ENCODE data around the gene ACTMAP.

Gene ACTMAP

DNA sequence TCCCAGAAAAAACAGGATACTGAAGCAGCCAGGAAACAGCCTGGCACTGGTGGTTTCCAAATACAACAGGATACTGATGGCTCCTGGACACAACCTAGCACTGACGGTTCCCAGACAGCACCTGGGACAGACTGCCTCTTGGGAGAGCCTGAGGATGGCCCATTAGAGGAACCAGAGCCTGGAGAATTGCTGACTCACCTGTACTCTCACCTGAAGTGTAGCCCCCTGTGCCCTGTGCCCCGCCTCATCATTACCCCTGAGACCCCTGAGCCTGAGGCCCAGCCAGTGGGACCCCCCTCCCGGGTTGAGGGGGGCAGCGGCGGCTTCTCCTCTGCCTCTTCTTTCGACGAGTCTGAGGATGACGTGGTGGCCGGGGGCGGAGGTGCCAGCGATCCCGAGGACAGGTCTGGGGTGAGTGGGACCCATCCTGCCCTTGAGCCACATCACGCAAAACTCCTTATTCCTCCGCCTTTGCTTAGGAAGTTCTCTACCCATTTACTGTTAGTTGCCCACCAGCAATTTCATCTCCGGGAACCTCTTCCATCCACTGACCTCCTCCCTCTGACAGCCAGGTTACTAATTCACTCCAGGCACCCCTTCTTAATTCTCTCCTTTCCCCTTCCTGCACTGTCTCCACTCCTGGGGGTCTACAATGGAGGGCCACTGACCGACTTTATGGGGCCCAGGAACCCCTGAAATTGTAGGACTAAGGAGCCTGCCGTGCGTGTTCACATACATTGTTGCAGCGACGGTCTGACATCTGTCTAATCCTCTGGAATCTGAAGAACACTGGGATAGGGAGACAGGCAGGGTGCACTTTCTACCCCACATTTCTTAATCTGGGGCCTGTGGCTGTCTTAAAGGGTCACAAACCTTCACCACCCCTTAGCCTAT is 32.1 kb downstream of the ACTMAP start:
- no peak for DNase-seq

DNA sequence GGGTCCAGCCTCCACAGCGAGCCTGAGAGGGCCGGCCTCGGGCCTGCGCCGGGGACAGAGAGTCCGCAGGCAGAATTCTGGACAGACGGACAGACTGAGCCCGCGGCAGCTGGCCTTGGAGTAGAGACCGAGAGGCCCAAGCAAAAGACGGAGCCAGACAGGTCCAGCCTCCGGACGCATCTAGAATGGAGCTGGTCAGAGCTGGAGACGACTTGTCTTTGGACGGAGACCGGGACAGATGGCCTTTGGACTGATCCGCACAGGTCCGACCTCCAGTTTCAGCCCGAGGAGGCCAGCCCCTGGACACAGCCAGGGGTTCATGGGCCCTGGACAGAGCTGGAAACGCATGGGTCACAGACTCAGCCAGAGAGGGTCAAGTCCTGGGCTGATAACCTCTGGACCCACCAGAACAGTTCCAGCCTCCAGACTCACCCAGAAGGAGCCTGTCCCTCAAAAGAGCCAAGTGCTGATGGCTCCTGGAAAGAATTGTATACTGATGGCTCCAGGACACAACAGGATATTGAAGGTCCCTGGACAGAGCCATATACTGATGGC is 32.9 kb downstream of the ACTMAP start:
- DNase-seq = no peak

DNA sequence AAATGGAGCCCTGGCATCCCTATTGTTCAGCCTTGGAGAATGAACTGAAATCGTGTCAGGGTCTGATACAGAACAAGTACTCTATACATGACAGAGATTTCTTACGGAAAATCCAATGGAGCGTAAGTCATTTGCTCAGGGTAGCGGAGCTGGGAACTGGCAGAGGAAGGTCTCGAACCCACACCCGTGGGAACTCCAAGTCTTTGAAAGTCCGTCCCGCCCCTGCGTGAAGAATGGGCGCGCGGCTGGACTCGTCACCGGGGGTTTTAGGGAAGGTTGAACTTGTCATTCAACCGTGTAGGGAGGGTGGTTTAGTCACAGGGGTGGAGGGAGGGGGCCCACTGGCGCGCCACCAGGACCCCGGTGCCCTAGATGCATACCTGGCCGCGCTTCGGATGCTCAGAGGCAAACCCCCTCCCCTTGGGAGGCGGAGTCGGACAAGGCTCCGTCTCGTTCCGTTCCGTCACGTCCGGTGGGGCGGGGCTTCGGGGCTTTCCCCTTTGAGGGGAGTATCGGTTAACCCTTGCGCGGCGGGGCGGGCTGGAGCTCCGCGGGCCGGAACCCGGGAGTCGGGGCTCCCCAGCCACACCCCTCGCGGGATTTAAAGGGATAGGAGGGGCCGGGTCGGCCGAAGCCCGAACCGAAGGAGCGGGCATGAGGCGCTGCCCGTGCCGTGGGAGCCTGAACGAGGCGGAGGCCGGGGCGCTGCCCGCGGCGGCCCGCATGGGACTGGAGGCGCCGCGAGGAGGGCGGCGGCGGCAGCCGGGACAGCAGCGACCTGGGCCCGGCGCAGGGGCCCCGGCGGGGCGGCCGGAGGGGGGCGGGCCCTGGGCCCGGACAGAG is 33.6 kb downstream of the ACTMAP start, which contains the start of the genes COQ8B and ITPKC:
COQ8B (minus strand) TSS at position 405 of the 843 bp plus-strand sequence. CDS start 2,254 bp downstream, outside the sequence.
ITPKC (plus strand) TSS at position 631 of the 843 bp plus-strand sequence; CDS start at position 655, 24 bp downstream.
- peak; percentile 86 for DNase-seq

DNA sequence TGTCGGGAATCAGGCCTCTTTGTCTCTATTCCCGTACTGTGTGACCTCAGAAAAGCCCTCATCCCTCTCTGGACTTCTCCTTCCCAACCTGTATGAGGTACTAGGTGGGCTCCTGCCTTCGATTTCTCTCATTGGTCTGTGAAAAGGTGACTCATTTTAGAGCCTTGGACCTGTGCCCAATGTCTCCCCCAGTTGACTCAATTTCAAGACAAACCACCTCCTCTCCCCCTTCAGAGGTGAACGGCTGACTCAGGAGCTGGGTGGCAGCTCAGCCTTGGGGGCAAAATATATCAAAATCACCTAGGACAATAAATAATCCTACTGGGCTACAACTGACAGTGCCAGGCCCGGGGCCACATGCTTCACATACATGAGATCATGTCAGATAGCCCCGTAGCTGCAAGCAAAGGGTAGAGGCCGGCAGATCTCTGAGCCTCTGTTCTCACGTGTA is 34.2 kb downstream of the ACTMAP start:
- DNase-seq = peak; percentile 51

DNA sequence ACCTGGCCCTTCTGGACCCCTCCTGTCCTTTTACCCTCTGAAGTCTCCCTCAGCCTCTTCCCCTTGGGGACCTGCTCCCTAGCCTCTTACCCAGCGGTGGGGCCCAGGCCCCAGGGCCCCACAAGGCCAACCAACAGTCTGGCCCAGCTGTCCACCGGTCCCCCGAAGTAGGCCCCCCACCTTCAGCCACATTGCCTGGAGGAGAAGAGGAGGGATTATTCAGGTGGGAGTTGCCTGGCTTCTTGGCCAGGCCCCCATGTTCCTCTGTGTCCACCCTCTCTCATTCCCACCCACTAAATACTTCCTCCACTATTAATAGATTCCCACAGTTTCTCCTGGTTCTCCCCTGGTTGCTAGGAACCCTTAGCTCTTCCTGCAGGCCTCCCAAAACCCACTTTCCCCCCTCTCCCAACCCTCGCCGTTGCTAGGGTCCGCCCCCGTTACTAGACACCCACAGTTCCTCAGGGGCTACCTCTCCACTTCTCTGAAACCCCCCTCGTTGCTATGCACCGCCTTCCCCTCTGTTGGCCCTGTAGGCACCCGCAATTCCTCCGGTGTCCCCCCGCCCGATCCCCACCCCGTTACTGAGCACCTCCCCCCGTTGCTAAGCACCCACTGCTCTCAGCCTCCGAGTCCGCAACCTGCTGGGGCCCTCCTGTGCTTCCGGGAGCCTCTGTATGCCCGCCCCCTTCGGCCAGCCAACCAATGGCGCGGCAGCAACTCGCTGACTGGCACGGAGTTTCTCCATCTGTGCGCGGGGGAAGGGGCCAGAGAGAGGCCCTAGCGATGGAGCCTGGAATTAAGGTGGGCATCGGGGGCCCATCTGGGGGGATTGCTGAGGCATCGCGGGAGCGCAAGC is 35.6 kb downstream of the ACTMAP start:
- peak; percentile 94 for DNase-seq

DNA sequence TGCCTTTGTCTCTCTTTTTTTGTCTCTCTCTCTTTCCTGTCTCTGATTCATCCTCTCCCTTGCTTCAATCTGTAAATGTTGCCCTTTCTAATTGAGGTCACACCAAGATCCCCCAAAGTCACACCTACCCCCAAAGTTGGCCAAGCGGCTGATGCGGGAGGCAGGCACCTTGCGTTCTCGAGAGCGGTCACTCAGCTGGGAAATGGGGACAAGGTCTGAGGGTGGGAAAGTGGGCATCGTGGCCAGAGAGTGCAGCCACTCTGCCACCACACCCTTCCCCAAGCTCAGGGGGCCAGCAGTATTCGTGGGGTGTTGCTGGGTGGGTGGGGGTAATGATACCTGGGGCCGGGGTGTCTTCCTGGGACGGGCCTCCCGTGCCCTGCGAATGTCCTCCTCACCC is 36.3 kb downstream of the ACTMAP start:
- DNase-seq = no peak

DNA sequence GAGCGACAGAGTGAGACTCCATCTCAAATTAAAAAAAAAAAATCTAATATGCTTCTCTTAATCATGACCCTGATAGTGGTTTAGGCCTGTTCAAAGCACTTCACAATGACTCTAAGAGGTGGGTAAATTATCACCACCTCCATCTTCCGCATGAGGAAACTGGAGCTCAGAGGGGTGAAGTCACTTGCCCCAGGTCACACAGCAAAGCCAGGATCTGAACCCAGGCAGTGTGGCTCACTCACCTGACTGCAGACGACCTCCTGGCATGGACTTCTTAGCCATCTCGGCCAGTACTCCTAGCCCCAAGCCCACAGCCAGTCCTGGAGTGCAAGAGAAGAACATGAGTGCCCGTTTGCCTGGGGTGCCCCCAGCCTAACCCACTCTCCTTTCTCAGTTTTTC is 40.5 kb downstream of the ACTMAP start:
- DNase-seq = no peak

DNA sequence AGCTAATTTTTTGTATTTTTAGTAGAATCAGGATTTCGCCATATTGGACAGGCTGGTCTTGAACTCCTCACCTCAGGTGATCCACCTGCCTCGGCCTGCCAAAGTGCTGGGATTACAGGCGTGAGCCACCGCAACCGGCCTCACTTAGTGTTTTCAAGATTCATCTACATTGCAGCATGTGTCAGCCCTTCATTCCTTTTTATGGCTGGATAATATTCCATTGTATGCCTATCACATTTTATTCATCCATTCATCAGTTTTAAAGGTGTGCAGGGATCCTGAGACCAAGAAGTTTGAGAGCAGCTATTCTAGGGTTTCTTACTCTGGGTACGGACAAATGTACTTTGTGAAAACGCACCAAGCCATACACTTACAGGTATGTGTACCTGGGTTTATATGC is 42.7 kb downstream of the ACTMAP start:
- no peak for DNase-seq

DNA sequence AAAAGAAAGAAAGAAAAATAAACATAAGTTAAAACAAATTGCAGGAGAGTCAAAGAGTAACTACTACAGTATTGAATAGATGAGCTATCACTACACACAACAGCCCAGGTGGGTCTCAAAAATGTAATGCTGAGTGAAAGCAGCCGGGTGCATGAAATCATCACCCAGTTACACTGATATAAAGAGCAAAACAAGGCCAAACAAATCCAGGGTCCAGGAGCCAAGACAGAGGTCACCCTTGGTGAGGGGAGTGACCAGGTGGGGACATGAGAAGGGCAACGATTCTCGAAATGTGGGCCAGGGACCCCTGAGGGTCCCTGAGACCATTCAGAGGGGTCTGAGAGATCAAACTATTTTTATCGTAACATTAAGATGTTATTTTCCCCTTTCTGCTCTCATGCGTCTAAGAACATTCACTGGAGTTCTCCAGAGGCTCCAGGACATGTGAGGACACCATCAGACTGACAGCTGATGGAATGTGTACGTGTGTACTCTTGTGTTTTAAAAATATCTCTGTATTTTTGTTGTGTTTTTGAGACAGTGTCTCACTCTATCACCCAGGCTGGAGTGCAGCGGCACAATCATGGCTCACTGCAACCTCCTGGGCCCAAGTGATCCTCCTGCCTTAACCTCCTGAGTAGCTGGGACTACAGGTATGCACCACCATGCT is 44.2 kb downstream of the ACTMAP start:
- no peak for DNase-seq

DNA sequence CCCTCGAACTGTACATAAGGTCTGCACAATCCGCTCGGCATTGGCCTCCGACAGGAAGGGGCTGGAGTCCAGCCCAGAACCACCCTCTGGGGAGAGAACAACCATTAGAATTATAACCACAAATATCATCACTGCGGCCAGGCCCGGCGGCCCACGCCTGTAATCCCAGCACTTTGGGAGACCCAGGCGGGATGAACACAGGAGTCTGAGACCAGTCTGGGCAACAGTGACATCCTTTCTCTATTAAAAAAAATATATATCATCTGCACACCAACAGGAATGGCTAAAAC is 45.0 kb downstream of the ACTMAP start:
- no peak for DNase-seq

DNA sequence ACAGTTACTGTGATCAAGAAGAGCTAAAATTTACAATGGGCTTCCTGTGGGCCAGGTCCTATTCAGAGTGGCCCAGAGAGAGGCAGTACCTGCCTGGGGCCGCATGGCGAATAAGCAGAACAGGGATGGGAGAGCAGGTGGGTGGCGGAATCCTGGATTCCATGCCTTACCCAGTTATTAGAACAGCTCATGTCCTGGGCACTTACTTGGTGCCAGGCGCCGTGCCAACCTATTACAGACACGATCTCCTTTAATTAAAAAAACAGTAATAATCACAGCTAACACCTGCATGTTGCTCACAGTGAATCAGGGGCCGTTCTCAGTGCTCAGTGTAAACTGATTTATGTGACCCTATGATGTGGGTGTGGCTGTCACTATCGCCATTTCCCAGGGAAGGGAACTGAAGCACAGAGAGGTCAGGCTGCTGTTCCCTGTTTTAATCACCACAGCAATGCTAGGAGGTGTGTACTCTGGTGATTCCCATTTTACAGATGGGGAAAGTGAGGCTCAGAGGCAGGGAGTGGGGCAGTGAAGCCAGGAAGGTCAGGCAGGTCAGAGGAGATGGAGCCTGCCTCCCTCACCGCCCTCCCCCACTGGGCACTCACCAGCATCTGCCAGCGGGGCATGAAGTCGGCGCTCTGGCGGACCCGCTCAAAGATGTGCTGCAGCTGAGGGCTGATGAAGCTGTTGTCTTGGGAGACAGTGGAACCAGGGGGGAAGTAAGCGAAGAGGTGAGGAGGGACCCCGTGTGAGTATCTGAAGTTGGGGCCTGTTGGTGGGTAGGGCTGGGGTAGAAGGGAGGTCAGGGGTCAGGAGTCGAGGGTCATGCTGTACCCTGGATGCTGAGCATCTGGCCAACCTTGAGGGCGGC is 45.6 kb downstream of the ACTMAP start:
- no peak for DNase-seq

DNA sequence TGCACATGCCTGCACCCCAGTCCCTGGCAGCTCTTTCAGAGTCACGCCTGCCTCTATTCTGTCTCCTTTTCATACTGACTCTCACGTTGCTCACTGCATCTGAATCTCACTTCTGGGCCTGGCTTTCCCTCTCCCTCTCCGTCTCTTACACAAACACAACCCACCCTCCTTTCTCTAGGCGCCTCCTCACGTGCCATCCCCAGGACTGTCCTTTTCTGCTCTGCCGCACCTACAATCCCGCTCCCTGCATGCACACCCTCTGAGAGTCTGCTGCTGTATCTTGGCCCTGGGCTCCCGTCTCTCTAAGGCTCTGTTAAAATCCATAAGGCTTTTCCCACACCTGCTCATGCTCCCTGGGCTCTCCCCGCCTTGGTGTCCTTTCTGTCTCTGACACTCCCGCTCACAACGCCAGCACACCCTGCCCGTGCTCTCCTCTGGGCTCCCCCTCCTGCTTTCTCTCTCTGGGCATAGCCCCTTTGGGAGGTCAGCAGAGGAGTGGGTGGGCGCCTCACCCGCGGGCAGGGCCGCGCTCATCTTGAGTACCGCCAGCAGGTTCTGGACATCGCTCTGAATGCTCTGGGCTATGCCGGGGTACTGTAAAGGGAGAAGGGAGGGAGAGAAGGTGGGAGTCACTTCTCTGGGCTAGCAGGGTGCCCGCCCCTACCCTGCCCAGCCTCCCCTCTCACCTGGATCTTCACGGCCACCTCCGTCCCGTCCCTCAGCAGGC is 47.1 kb downstream of the ACTMAP start:
- no peak for DNase-seq

DNA sequence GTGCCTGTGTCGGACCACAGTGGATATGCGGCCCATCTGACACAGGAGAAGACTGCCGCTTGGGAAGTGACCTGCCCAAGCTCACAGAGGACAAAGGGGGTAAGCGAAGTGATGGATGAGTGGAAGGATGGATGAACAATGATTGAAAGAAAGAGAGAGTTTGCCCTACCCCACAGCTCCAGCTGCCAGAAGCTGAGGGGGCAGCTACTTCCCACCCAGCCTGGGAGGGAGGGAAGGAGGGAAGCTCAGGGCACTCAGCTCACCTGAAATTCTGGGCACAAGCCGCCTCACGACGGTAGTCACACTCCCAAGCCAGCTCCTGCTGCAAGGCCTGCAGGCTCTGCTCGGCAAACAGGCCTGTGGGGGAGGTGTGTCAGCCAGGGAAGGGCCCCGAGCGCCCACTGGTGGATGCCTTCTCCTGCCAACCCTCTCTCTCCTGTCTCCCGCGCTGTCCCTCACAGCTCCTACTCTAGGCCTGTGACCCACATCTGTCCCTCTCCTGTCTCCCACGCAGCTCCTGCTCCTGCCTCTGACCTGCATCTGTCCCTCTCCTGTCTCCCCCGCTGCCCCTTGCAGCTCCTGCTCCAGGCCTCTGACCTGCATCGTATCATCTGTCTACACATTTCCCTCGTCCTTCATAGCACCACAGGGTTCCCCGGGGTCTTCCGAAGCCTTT is 47.8 kb downstream of the ACTMAP start:
- no peak for DNase-seq

DNA sequence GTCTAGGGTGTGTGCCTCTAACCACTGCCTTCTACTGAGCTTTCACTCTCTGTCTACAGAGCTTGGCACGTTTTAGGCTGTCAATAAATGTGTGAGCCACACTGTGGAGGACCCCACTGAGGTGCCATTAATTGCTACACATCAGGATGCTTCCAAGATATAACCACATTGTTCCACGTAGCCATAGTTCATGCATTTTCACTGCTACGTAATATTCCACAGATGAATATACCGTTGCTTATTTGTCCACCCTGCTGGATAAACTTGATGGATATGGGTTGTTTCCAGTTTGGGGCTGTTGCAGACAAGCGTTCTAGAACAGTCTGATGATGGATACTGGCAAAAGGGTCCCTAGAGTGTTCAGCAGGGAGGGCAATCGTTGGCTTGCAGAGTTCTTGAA is 48.5 kb downstream of the ACTMAP start:
- DNase-seq = no peak

DNA sequence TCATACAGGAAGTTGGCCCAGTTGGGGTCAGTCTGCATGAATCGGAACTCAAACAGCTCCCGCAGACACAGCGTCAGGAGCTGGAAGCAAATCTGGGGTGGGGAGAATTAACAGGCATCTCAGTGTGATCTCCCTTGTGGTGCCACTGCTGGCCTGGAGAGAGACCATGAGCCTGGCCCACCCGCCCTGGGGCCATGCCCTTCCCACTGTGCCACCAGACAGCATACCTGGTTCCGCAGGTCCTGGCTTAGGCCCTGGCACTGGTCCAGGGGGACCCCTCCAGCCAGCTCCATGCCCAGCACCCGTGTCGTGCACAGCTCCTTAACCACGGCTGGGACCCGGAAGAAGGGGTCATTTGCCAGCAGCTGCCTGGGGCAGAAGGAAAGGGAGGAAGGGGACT is 50.2 kb downstream of the ACTMAP start:
- no peak for DNase-seq

DNA sequence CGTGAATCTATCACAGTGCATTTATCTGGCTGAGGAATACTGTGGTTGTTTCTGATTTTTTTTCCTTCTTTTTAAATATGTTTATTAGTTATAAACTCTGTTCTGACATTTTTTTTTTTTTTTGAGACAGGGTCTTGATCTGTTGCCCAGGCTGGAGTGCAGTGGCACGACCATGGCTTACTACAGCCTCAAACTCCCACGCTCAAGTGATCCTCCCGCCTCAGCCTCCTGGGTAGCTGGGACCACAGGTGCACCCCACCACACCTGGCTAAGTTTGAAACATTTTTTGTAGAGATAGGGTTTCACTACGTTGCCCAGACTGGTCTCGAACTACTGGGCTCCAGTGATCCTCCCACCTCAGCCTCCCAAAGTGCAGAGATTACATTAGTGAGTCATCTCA is 53.3 kb downstream of the ACTMAP start:
- DNase-seq = no peak

DNA sequence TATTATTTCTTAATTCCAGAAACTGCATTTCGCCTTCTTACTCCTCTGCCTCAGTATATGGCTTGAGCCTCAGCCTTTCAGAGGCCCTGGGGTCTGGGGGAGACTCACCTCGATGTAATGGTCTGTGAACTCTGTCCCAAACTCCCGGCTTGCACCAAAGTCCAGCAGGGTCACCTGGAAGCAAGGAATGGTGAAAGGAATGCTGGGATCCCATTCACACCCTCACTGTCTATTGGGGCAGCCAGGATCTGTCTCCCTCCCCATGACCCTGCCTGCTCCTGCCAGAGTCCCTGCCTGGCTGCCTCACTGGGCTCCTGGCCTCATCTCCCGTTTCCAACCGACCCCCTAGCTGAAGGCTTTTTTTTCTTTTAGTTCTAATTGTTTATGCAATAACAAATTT is 54.4 kb downstream of the ACTMAP start:
- no peak for DNase-seq

DNA sequence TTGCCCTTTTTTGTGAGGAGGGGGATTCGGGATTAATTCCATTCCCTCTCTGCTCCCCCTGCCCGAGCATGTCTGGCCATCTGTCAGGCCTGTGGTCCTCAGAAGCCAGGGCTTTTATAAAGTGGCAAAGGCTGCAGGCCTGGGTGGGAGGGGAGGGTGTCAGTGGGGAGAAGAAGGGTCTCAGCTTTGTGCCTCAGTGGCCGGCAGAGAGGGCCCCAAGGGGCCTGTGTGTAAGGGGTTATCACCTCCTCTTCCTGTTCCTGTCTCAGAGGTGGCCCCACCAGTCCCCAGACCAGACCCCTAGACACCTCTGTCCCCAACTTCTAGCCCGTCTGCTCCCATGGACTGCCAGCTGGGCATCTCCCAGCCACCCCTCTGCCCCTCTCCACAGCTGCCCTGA is 56.4 kb downstream of the ACTMAP start:
- no peak for DNase-seq

DNA sequence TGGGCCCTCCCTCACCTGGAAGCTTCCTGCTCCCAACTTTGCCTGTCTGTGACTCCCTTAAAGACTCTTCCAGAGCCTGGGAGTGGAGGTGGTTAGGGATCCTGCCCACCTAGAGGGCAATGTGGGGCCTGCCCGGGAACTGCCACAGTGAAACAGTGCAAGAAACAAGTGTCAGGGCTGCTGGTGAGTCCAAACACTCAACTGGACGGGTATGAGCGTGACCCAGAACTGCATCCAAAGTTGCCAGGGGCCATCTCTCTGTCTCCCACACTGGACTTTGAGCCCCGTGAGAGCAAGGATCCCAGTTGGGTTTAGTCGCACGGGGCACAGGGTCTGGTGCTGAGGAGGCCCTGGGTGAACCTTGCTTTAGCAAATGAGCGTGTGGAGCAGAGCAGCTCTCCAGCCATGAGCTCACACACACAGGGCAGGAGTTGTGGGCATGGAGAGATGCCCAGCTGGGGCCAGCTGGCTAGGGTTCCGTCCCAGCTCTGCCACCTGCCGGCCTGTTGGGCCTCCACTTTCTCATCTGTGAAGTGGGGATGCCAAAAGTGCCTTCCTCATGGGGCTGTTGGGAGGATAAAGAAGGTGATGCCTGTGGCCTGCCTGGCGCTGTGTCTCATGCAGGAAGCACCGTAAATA is 57.0 kb downstream of the ACTMAP start:
- no peak for DNase-seq

Measured in NCI-H1105 treated with DMSO at 0.1 percent for 48 hours (cell line).